H1 (cell line): ENCODE data around the gene IFT122.

ENCODE experiments used
- BRCA1 ChIP-seq: IDR thresholded peaks from 2 replicates; pipeline ENCODE4 v1.6.1; 2012; ENCODE audit warnings: low read depth, low read length, improper control_type of control experiment
- CBX8 ChIP-seq: fragments of 300-800, 300-1000 bp; sonication (generic); IDR thresholded peaks from 2 replicates; pipeline ENCODE4 v1.7.1; 2016; ENCODE audit warnings: low read depth, low read length, borderline replicate concordance
- CREB1 ChIP-seq: IDR thresholded peaks from 2 replicates; pipeline ENCODE4 v1.6.1; 2012; ENCODE audit warnings: inconsistent platforms
- CTCF ChIP-seq, 3 experiments: IDR thresholded peaks; 1 replicate in 2 of 3; 2 replicates in 1 of 3; pipeline versions ENCODE4 v1.5.1 to v1.6.1; 2011; ENCODE audit warnings: low read length in 3 of 3, mild to moderate bottlenecking in 3 of 3, inconsistent platforms in 2 of 3, low read depth in 1 of 3, moderate library complexity in 1 of 3; ENCODE audit not compliant: insufficient read depth in 1 of 3; ENCODE audit errors: control extremely low read depth in 1 of 3
- EGR1 ChIP-seq: IDR thresholded peaks from 2 replicates; pipeline ENCODE4 v1.6.1; 2011; ENCODE audit warnings: low read depth, low read length, borderline replicate concordance
- EZH2 ChIP-seq: fragments of 200-600 bp; sonication (generic); IDR thresholded peaks from 2 replicates; pipeline ENCODE4 v1.7.1; 2012; ENCODE audit warnings: low read depth, mild to moderate bottlenecking, moderate library complexity, low read length, inconsistent platforms; ENCODE audit not compliant: severe bottlenecking
- JUN ChIP-seq: IDR thresholded peaks from 2 replicates; pipeline ENCODE4 v1.6.1; 2011; ENCODE audit warnings: low read depth, mild to moderate bottlenecking, improper control_type of control experiment, low read length
- MAFK ChIP-seq: IDR thresholded peaks from 2 replicates; pipeline ENCODE4 v1.6.1; 2012; ENCODE audit warnings: low read depth, mild to moderate bottlenecking, improper control_type of control experiment, low read length
- POLR2A ChIP-seq, 2 experiments: IDR thresholded peaks; 1 replicate in 1 of 2; 2 replicates in 1 of 2; pipeline ENCODE4 v1.6.1; 2011; ENCODE audit warnings: low read depth in 2 of 2, low read length in 2 of 2, mild to moderate bottlenecking in 2 of 2; ENCODE audit errors: control extremely low read depth in 1 of 2
- RAD21 ChIP-seq, 2 experiments: IDR thresholded peaks in 1 of 2; conservative IDR thresholded peaks in 1 of 2; 2 replicates each; pipeline ENCODE4 v1.6.1; 2011; ENCODE audit warnings: low read depth in 2 of 2, low read length in 2 of 2, improper control_type of control experiment in 1 of 2, inconsistent platforms in 1 of 2, mild to moderate bottlenecking in 1 of 2, moderate library complexity in 1 of 2
- SAP30 ChIP-seq: fragments of 300-600 bp; sonication (generic); IDR thresholded peaks from 2 replicates; pipeline ENCODE4 v1.7.1; 2012; ENCODE audit warnings: low read length, moderate library complexity, mild to moderate bottlenecking, inconsistent platforms; ENCODE audit not compliant: insufficient read depth, insufficient replicate concordance
- SIX5 ChIP-seq: IDR thresholded peaks from 2 replicates; pipeline ENCODE4 v1.6.1; 2011; ENCODE audit warnings: mild to moderate bottlenecking, low read depth, low read length
- YY1 ChIP-seq: IDR thresholded peaks from 2 replicates; pipeline ENCODE4 v1.6.1; 2011; ENCODE audit warnings: low read depth, mild to moderate bottlenecking, low read length

GRCh38 chr3:129473067-129473768 is 33.2 kb downstream of the IFT122 start:
- TF ChIP-seq SAP30 (no peak), POLR2A (IDR thresholded peaks at IDR 0.05; ENCODE audit: control extremely low read depth in 1 of 2, low read depth in 2 of 2, low read length in 2 of 2) (no peak), CTCF (IDR thresholded peaks at IDR 0.05; ENCODE audit: control extremely low read depth in 1 of 3, insufficient read depth in 1 of 3, low read depth in 1 of 3, low read length in 3 of 3) (no peak), EGR1 (no peak), YY1 (no peak), JUN (no peak), CBX8 (no peak), CREB1 (no peak), SIX5 (no peak), EZH2 (no peak), BRCA1 (no peak), MAFK (no peak), RAD21 (IDR thresholded peaks at IDR 0.05 in 1 of 2, conservative IDR thresholded peaks at IDR 0.05 in 1 of 2; ENCODE audit: low read depth in 2 of 2, low read length in 2 of 2) (no peak)
